ENCODE measurements around the gene MAGEB6B. TPM values are rescaled to one million over a fixed set of nuclear protein-coding genes. Genes with fewer than 3 reads are reported as not detected.
"Not testable (repeated sequence)": the region's sequence is repeated elsewhere in the genome, so short reads cannot be mapped to it uniquely, and the experiment has no call there.

Gene MAGEB6B
- total RNA-seq, 2 experiments from 2014 or later: not detected

DNA sequence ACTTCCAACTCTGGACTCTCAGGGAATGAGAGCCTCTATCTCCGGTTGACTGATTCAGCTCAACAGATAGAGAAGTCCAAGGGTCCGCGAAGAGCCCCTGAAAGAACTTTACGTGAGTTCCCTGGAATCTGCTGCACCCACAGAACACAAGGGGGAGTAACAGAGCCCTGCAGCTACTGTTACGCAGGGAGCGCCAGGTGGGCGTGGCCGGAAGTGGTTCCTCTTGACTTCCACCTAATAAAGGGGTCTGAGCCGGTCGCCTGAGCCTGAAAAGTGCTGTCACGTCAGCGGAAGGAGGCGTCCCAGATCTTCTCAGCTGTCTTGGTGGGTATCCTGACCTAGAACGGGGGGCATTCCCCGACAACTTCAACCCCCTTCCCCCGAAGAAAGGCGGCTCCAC is 31.8 kb downstream of the MAGEB6B start, which contains the start of gene MAGEB6:
Gene MAGEB6 (plus strand): TSS at position 237 of the 400 bp plus-strand sequence. CDS start 1,407 bp downstream, outside the sequence.
- intact Hi-C loops (cut with micrococcal nuclease; ENCODE audit: unreplicated experiment): no loop called here
- Histone ChIP-seq H3K4me2 (ENCODE audit: low read length) (no peak within 1 kb of the TSS), H3K4me3 (ENCODE audit: low read depth, low read length, poor library complexity, severe bottlenecking) (no peak within 1 kb of the TSS), H3K9me3 (ENCODE audit: low read length) (no peaks in the 10 kb centered on the region), H3K79me2 (ENCODE audit: insufficient read depth, low read depth, low read length) (no peaks in the 10 kb centered on the region), H4K20me1 (ENCODE audit: insufficient read depth, low read length) (no peaks in the 10 kb centered on the region), H3K36me3 (ENCODE audit: insufficient read depth, low read length) (no peaks in the 10 kb centered on the region), H3K4me1 (ENCODE audit: insufficient read depth, low read length, poor library complexity, severe bottlenecking) (no peaks in the 10 kb centered on the region), H2AFZ (ENCODE audit: low read length) (no peak within 1 kb of the TSS), H3K27ac (ENCODE audit: low read depth, low read length, poor library complexity, severe bottlenecking) (no peak within 1 kb of the TSS), H3K9me2 (ENCODE audit: insufficient read depth, low read length) (no peaks in the 10 kb centered on the region)
- POLR2A ChIA-PET: no interaction called here
- TF ChIP-seq EZH2phosphoT487 (IDR thresholded peaks at IDR 0.05; ENCODE audit: borderline replicate concordance, low read depth, low read length): no peak
- TF ChIP-seq, protein P1, sequence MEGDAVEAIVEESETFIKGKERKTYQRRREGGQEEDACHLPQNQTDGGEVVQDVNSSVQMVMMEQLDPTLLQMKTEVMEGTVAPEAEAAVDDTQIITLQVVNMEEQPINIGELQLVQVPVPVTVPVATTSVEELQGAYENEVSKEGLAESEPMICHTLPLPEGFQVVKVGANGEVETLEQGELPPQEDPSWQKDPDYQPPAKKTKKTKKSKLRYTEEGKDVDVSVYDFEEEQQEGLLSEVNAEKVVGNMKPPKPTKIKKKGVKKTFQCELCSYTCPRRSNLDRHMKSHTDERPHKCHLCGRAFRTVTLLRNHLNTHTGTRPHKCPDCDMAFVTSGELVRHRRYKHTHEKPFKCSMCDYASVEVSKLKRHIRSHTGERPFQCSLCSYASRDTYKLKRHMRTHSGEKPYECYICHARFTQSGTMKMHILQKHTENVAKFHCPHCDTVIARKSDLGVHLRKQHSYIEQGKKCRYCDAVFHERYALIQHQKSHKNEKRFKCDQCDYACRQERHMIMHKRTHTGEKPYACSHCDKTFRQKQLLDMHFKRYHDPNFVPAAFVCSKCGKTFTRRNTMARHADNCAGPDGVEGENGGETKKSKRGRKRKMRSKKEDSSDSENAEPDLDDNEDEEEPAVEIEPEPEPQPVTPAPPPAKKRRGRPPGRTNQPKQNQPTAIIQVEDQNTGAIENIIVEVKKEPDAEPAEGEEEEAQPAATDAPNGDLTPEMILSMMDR (conservative IDR thresholded peaks at IDR 0.05; ENCODE audit: low read length): no peak
- no peak for DNase-seq (ENCODE audit: low spot score)
- no TSS peak for BruUV-seq (replicated peaks)
- CTCF ChIA-PET (ENCODE audit: unreplicated experiment): no interaction called here

DNA sequence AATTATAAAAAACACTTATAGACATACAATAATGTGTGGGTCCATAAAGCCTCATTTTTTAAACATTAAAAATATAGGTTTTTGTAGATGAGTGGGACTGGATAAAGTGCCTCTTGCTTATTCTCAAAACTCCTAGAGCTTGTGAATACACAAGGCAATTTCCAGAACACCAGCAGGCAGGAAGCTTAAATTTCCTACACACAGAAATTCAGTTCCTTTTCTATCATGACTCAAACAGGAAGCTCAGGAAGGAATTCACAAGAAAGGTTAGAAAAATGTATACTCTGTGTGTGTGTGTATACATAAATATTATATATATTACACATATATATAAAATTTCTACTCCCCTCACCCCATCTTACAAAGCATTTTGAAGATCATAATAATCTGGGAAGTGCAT is 43.2 kb downstream of the MAGEB6B start:
- POLR2A ChIA-PET: interaction anchor here (0.7 kb wide), 1 partner anchor 587 kb away, joined by 3 read pairs; no protein-coding TSS in a partner anchor
- Histone ChIP-seq H3K9me3 (ENCODE audit: low read length) (no peaks in the 10 kb centered on the region), H2AFZ (ENCODE audit: low read length) (no peak overlapping the region), H4K20me1 (ENCODE audit: insufficient read depth, low read length) (no peaks in the 10 kb centered on the region), H3K9me2 (ENCODE audit: insufficient read depth, low read length) (no peaks in the 10 kb centered on the region), H3K36me3 (ENCODE audit: insufficient read depth, low read length) (no peaks in the 10 kb centered on the region), H3K27ac (ENCODE audit: low read depth, low read length, poor library complexity, severe bottlenecking) (no peak overlapping the region), H3K4me3 (ENCODE audit: low read depth, low read length, poor library complexity, severe bottlenecking) (no peak overlapping the region), H3K4me1 (ENCODE audit: insufficient read depth, low read length, poor library complexity, severe bottlenecking) (no peaks in the 10 kb centered on the region), H3K79me2 (ENCODE audit: insufficient read depth, low read depth, low read length) (no peaks in the 10 kb centered on the region), H3K4me2 (ENCODE audit: low read length) (no peak overlapping the region)
- no peak for DNase-seq (ENCODE audit: low spot score)
- CTCF ChIA-PET (ENCODE audit: unreplicated experiment): no interaction called here
- no TSS peak for BruUV-seq (replicated peaks)
- intact Hi-C loops (cut with micrococcal nuclease; ENCODE audit: unreplicated experiment): no loop called here
- TF ChIP-seq EZH2phosphoT487 (IDR thresholded peaks at IDR 0.05; ENCODE audit: borderline replicate concordance, low read depth, low read length): no peak
- TF ChIP-seq, protein P1 (conservative IDR thresholded peaks at IDR 0.05; ENCODE audit: low read length): no peak

DNA sequence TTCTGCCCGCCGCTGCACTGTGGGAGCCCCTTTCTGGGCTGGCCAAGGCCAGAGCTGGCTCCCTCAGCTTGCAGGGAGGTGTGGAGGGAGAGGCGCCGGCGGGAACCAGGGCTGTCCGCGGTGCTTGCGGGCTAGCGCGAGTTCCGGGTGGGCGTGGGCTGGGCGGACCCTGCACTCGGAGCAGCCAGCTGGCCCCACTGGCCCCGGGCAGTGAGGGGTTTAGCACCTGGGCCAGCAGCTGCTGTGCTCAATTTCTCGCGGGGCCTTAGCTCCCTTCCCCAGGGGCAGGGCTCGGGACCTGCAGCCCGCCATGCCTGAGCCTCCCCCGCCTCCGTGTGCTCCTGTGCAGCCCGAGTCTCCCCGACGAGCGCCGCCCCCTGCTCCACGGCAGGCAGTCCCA is 44.3 kb downstream of the MAGEB6B start:
- H4K20me1 ChIP-seq (ENCODE audit: insufficient read depth, low read length); H3K9me3 ChIP-seq (ENCODE audit: low read length); H3K4me1 ChIP-seq (ENCODE audit: insufficient read depth, low read length, poor library complexity, severe bottlenecking); H2AFZ ChIP-seq (ENCODE audit: low read length); H3K36me3 ChIP-seq (ENCODE audit: insufficient read depth, low read length); BruUV-seq (replicated peaks); H3K4me2 ChIP-seq (ENCODE audit: low read length); POLR2A ChIA-PET; intact Hi-C loops (cut with micrococcal nuclease; ENCODE audit: unreplicated experiment); H3K27ac ChIP-seq (ENCODE audit: low read depth, low read length, poor library complexity, severe bottlenecking); H3K79me2 ChIP-seq (ENCODE audit: insufficient read depth, low read depth, low read length); CTCF ChIA-PET (ENCODE audit: unreplicated experiment); H3K9me2 ChIP-seq (ENCODE audit: insufficient read depth, low read length); DNase-seq (ENCODE audit: low spot score); H3K4me3 ChIP-seq (ENCODE audit: low read depth, low read length, poor library complexity, severe bottlenecking): not testable (repeated sequence)
